GM18861 (cell line): ENCODE measurements around the gene MAP7D3.
"Not testable (repeated sequence)": the region's sequence is repeated elsewhere in the genome, so short reads cannot be mapped to it uniquely, and the experiment has no call there.

Source experiments
- ATAC-seq: cut with Tn5 transposase; IDR thresholded peaks from one replicate; pipeline ENCODE4 v1.9.1; 2021; ENCODE audit not compliant: unreplicated experiment

MAP7D3 gene

GRCh38 chrX:136250191-136251040 is 784 bp downstream of the MAP7D3 start:
- ATAC-seq, result peak; percentile 26

GRCh38 chrX:136246201-136246600 is 5.0 kb downstream of the MAP7D3 start:
- ATAC-seq, result no peak

GRCh38 chrX:136237849-136238248 is 13.4 kb downstream of the MAP7D3 start:
- not testable (repeated sequence) for ATAC-seq

GRCh38 chrX:136237074-136237473 is 14.1 kb downstream of the MAP7D3 start:
- ATAC-seq, result no peak

GRCh38 chrX:136228839-136229207 is 22.4 kb downstream of the MAP7D3 start:
- ATAC-seq, result peak; percentile 64

- peak; percentile 49 for ATAC-seq
These were observed 23.0 kb downstream of the MAP7D3 start for GRCh38 chrX:136227948-136228838.

GRCh38 chrX:136227074-136227473 is 24.1 kb downstream of the MAP7D3 start:
- no peak for ATAC-seq

- no peak for ATAC-seq
These were observed 29.2 kb downstream of the MAP7D3 start for GRCh38 chrX:136221851-136222513.

- ATAC-seq, result no peak
These were observed 30.2 kb downstream of the MAP7D3 start for GRCh38 chrX:136220951-136221350.

GRCh38 chrX:136220540-136220939 is 30.7 kb downstream of the MAP7D3 start:
- no peak for ATAC-seq

GRCh38 chrX:136219893-136220292 is 31.3 kb downstream of the MAP7D3 start:
- no peak for ATAC-seq

- no peak for ATAC-seq
These were observed 35.6 kb downstream of the MAP7D3 start for GRCh38 chrX:136215559-136215958.

- no peak for ATAC-seq
These were observed 36.6 kb downstream of the MAP7D3 start for GRCh38 chrX:136214551-136214950.

GRCh38 chrX:136212557-136213111 is 38.6 kb downstream of the MAP7D3 start:
- no peak for ATAC-seq

GRCh38 chrX:136211766-136212556 is 39.2 kb downstream of the MAP7D3 start:
- ATAC-seq, result no peak

GRCh38 chrX:136210806-136211205 is 40.4 kb downstream of the MAP7D3 start:
- no peak for ATAC-seq

GRCh38 chrX:136210243-136210642 is 41.0 kb downstream of the MAP7D3 start:
- peak; percentile 59 for ATAC-seq

- no peak for ATAC-seq
These were observed 41.4 kb downstream of the MAP7D3 start for GRCh38 chrX:136209751-136210150.

GRCh38 chrX:136209016-136209738 is 42.0 kb downstream of the MAP7D3 start:
- no peak for ATAC-seq

GRCh38 chrX:136207546-136207945 is 43.7 kb downstream of the MAP7D3 start:
- ATAC-seq, result no peak
